ENCODE results near the gene DTX3L. TPM values are rescaled to one million over a fixed set of nuclear protein-coding genes. Genes with fewer than 3 reads are reported as not detected.

DTX3L gene
- total and polyA plus RNA-seq, 2 of the 13 experiments (the other 11 are each of a cell fraction or from before 2014, with no cell fraction given), result 2.5 to 10.9 TPM

DNA sequence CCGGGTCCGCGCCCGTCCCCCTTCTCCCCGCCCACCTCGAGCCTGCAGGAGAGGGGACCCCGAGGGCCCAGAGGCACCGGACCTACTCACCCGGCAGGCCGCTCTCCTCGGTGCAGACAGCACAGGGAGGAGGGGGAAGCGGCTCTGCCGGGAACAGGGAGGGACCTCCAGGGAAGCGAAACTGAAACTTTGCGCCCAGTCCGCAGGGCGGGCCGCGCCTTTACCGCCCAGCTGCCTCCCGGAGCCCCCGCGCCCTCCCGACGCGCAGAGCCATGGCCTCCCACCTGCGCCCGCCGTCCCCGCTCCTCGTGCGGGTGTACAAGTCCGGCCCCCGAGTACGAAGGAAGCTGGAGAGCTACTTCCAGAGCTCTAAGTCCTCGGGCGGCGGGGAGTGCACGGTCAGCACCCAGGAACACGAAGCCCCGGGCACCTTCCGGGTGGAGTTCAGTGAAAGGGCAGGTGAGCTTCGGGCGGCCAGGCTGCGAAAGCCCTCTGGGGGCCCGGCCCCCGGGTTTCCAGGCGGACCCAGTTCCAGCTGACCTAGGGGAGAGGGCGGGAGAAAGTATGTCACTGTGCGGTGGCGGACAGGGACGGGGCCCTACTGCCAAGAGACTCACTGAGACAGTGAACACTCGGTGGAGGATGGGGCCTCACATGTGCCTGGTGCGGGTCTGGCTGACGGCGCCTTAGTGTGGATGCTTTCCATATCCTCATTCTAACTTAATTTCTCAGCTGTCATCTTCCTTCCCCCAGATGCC lies at the start of gene DTX3L, which contains the start of gene PARP9 (continued):
- TF ChIP-seq, protein P1, sequence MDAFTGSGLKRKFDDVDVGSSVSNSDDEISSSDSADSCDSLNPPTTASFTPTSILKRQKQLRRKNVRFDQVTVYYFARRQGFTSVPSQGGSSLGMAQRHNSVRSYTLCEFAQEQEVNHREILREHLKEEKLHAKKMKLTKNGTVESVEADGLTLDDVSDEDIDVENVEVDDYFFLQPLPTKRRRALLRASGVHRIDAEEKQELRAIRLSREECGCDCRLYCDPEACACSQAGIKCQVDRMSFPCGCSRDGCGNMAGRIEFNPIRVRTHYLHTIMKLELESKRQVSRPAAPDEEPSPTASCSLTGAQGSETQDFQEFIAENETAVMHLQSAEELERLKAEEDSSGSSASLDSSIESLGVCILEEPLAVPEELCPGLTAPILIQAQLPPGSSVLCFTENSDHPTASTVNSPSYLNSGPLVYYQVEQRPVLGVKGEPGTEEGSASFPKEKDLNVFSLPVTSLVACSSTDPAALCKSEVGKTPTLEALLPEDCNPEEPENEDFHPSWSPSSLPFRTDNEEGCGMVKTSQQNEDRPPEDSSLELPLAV (CRISPR knock-in tag; conservative IDR thresholded peaks at IDR 0.05; ENCODE audit: low read depth), result no peak
- TF ChIP-seq TCF7 (IDR thresholded peaks at IDR 0.05; ENCODE audit: low read depth), result no peak
- TF ChIP-seq ZFP82 (CRISPR knock-in tag; IDR thresholded peaks at IDR 0.05; ENCODE audit: borderline replicate concordance), result no peak
- TF ChIP-seq, protein P2, sequence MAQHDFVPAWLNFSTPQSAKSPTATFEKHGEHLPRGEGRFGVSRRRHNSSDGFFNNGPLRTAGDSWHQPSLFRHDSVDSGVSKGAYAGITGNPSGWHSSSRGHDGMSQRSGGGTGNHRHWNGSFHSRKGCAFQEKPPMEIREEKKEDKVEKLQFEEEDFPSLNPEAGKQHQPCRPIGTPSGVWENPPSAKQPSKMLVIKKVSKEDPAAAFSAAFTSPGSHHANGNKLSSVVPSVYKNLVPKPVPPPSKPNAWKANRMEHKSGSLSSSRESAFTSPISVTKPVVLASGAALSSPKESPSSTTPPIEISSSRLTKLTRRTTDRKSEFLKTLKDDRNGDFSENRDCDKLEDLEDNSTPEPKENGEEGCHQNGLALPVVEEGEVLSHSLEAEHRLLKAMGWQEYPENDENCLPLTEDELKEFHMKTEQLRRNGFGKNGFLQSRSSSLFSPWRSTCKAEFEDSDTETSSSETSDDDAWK (CRISPR knock-in tag; IDR thresholded peaks at IDR 0.05), result no peak
- TF ChIP-seq, protein P3, sequence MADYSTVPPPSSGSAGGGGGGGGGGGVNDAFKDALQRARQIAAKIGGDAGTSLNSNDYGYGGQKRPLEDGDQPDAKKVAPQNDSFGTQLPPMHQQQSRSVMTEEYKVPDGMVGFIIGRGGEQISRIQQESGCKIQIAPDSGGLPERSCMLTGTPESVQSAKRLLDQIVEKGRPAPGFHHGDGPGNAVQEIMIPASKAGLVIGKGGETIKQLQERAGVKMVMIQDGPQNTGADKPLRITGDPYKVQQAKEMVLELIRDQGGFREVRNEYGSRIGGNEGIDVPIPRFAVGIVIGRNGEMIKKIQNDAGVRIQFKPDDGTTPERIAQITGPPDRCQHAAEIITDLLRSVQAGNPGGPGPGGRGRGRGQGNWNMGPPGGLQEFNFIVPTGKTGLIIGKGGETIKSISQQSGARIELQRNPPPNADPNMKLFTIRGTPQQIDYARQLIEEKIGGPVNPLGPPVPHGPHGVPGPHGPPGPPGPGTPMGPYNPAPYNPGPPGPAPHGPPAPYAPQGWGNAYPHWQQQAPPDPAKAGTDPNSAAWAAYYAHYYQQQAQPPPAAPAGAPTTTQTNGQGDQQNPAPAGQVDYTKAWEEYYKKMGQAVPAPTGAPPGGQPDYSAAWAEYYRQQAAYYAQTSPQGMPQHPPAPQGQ (CRISPR knock-in tag; IDR thresholded peaks at IDR 0.05; ENCODE audit: borderline replicate concordance), result no peak
- no peak for TF ChIP-seq TEAD3 (CRISPR knock-in tag; optimal IDR thresholded peaks at IDR 0.05; ENCODE audit: borderline replicate concordance)
- no peak; the same call in 1 of the 2 replicates for TF ChIP-seq ZNF17 (CRISPR knock-in tag; IDR thresholded peaks at IDR 0.05)
- TF ChIP-seq CBFB (CRISPR knock-in tag; IDR thresholded peaks at IDR 0.05), result peak; percentile 41; the same call in 1 of the 2 replicates
- no peak for TF ChIP-seq ZNF598 (CRISPR knock-in tag; IDR thresholded peaks at IDR 0.05; ENCODE audit: borderline replicate concordance)
- TF ChIP-seq ZNF264 (CRISPR knock-in tag; IDR thresholded peaks at IDR 0.05), result no peak
- TF ChIP-seq MZF1 (CRISPR knock-in tag; IDR thresholded peaks at IDR 0.05; ENCODE audit: borderline replicate concordance), result no peak
- peak; percentile 72; the same call in 1 of the 2 replicates for TF ChIP-seq ZNF383 (CRISPR knock-in tag; IDR thresholded peaks at IDR 0.05; ENCODE audit: borderline replicate concordance)
- peak; percentile 36; the same call in 1 of the 2 replicates for TF ChIP-seq HNF4A (CRISPR knock-in tag; IDR thresholded peaks at IDR 0.05)
- no peak for TF ChIP-seq IRX3 (CRISPR knock-in tag; IDR thresholded peaks at IDR 0.05; ENCODE audit: borderline replicate concordance, low read depth)
- TF ChIP-seq, protein P4, sequence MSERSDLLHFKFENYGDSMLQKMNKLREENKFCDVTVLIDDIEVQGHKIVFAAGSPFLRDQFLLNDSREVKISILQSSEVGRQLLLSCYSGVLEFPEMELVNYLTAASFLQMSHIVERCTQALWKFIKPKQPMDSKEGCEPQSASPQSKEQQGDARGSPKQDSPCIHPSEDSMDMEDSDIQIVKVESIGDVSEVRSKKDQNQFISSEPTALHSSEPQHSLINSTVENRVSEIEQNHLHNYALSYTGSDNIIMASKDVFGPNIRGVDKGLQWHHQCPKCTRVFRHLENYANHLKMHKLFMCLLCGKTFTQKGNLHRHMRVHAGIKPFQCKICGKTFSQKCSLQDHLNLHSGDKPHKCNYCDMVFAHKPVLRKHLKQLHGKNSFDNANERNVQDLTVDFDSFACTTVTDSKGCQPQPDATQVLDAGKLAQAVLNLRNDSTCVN (CRISPR knock-in tag; IDR thresholded peaks at IDR 0.05; ENCODE audit: borderline replicate concordance), result peak; percentile 78; the same call in 1 of the 2 replicates
- no peak for TF ChIP-seq RAD51 (IDR thresholded peaks at IDR 0.05; ENCODE audit: borderline replicate concordance)
- 0 out of 2 replicates have a peak, but pooled peaks have one; percentile 25 for TF ChIP-seq ZNF260 (CRISPR knock-in tag; IDR thresholded peaks at IDR 0.05; ENCODE audit: borderline replicate concordance, low read depth)
- peak; percentile 58; the same call in 1 of the 2 replicates for TF ChIP-seq MEIS1 (CRISPR knock-in tag; IDR thresholded peaks at IDR 0.05; ENCODE audit: borderline replicate concordance)
- TF ChIP-seq, protein P5, sequence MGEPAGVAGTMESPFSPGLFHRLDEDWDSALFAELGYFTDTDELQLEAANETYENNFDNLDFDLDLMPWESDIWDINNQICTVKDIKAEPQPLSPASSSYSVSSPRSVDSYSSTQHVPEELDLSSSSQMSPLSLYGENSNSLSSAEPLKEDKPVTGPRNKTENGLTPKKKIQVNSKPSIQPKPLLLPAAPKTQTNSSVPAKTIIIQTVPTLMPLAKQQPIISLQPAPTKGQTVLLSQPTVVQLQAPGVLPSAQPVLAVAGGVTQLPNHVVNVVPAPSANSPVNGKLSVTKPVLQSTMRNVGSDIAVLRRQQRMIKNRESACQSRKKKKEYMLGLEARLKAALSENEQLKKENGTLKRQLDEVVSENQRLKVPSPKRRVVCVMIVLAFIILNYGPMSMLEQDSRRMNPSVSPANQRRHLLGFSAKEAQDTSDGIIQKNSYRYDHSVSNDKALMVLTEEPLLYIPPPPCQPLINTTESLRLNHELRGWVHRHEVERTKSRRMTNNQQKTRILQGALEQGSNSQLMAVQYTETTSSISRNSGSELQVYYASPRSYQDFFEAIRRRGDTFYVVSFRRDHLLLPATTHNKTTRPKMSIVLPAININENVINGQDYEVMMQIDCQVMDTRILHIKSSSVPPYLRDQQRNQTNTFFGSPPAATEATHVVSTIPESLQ (CRISPR knock-in tag; conservative IDR thresholded peaks at IDR 0.05), result no peak
- TF ChIP-seq ZNF605 (CRISPR knock-in tag; IDR thresholded peaks at IDR 0.05), result peak; percentile 61; the same call in 1 of the 2 replicates

All from HepG2 (cell line).